Adipose tissue (tissue), 3 donors: ENCODE measurements around the gene ENOX2. TPM values are rescaled to one million over a fixed set of nuclear protein-coding genes. Genes with fewer than 3 reads are reported as not detected.

Source experiments
- H3K27ac ChIP-seq: one replicate; pipeline ENCODE4 v1.5.1; 2013; ENCODE audit warnings: low read depth, low read length
- WGBS, 3 donors: extraction: QIAGEN DNeasy Blood & Tissue Kit; methylation state at CpG; one replicate each; pipeline ENCODE4 v1.1.7; 2013; 5-methylcytosine and 5-hydroxymethylcytosine counted together
- polyA plus RNA-seq, 3 donors: library from polyadenylated mRNA; stranded (reverse); fragments of 200-250 nt; gene quantifications; one replicate each; pipeline ENCODE4 v1.2.3, GENCODE V29; 2013
- donor health status: healthy with polysubstance abuse.
- donor health status: Bipolar disorder and iron deficiency.
- donor health status: healthy.

ENOX2 gene
- polyA plus RNA-seq, 3 donors = 2.8 to 18.6 (median 5.3) TPM

- WGBS, 3 donors = 64 to 88% (median 79%) methylated on average over 4 of the region's 4 CpGs
- no peak overlapping the region for H3K27ac ChIP-seq
Observed at GRCh38 chrX:130788786-130789581, 114.0 kb downstream of the ENOX2 start.

GRCh38 chrX:130786030-130786429 is 117.0 kb downstream of the ENOX2 start:
- H3K27ac ChIP-seq = no peak overlapping the region

GRCh38 chrX:130778773-130779172 is 124.2 kb downstream of the ENOX2 start:
- WGBS, 3 donors = 78 to 89% (median 88%) methylated on average over 3 of the region's 3 CpGs
- no peak overlapping the region for H3K27ac ChIP-seq

More at GRCh38 chrX:130786030-130786429, 117.0 kb downstream of the ENOX2 start:
- 75 to 100% (median 97%) methylated on average over 2 of the region's 2 CpGs for WGBS, 3 donors

- no peak overlapping the region for H3K27ac ChIP-seq
- WGBS, 3 donors = 80 to 100% (median 97%) methylated on average over 1 of the region's 1 CpG
Observed at GRCh38 chrX:130775849-130776248, 127.2 kb downstream of the ENOX2 start.

GRCh38 chrX:130772776-130773143 is 130.2 kb downstream of the ENOX2 start:
- WGBS, 3 donors = 45 to 83% (median 67%) methylated on average over 4 of the region's 4 CpGs
- H3K27ac ChIP-seq = no peak overlapping the region

GRCh38 chrX:130772105-130772775 is 130.8 kb downstream of the ENOX2 start:
- no peak overlapping the region for H3K27ac ChIP-seq
- WGBS, 3 donors = 51 to 83% (median 62%) methylated on average over 4 of the region's 4 CpGs

GRCh38 chrX:130771648-130772047 is 131.4 kb downstream of the ENOX2 start:
- H3K27ac ChIP-seq = no peak overlapping the region
- 57 to 81% (median 76%) methylated on average over 1 of the region's 1 CpG for WGBS, 3 donors

- WGBS, 3 donors = 61 to 96% (median 93%) methylated on average over 2 of the region's 2 CpGs
- no peak overlapping the region for H3K27ac ChIP-seq
Observed at GRCh38 chrX:130771230-130771629, 131.8 kb downstream of the ENOX2 start.

- H3K27ac ChIP-seq = no peak overlapping the region
- 53 to 82% (median 76%) methylated on average over 3 of the region's 3 CpGs for WGBS, 3 donors
Observed at GRCh38 chrX:130770615-130771014, 132.4 kb downstream of the ENOX2 start.

GRCh38 chrX:130769835-130770234 is 133.2 kb downstream of the ENOX2 start:
- 58 to 74% (median 66%) methylated on average over 4 of the region's 4 CpGs for WGBS, 3 donors
- no peak overlapping the region for H3K27ac ChIP-seq

GRCh38 chrX:130758072-130758471 is 144.9 kb downstream of the ENOX2 start:
- WGBS, 3 donors = 87 to 100% (median 98%) methylated on average over 1 of the region's 1 CpG
- no peak overlapping the region for H3K27ac ChIP-seq

- 65 to 83% (median 72%) methylated on average over 4 of the region's 4 CpGs for WGBS, 3 donors
- no peak overlapping the region for H3K27ac ChIP-seq
Observed at GRCh38 chrX:130756233-130756632, 146.8 kb downstream of the ENOX2 start.

GRCh38 chrX:130754353-130754752 is 148.7 kb downstream of the ENOX2 start:
- H3K27ac ChIP-seq = no peak overlapping the region
- WGBS, 3 donors = 80 to 100% (median 93%) methylated on average over 1 of the region's 1 CpG

- no peak overlapping the region for H3K27ac ChIP-seq
- 44 to 63% (median 48%) methylated on average over 2 of the region's 2 CpGs for WGBS, 3 donors
Observed at GRCh38 chrX:130746709-130747342, 156.2 kb downstream of the ENOX2 start.

- WGBS, 3 donors = 59 to 90% (median 76%) methylated on average over 3 of the region's 3 CpGs
- no peak overlapping the region for H3K27ac ChIP-seq
Observed at GRCh38 chrX:130746077-130746476, 156.9 kb downstream of the ENOX2 start.

GRCh38 chrX:130741584-130741983 is 161.4 kb downstream of the ENOX2 start:
- WGBS, 3 donors = 59 to 78% (median 72%) methylated on average over 4 of the region's 4 CpGs
- no peak overlapping the region for H3K27ac ChIP-seq

- 66 to 89% (median 74%) methylated on average over 3 of the region's 3 CpGs for WGBS, 3 donors
- no peak overlapping the region for H3K27ac ChIP-seq
Observed at GRCh38 chrX:130741151-130741550, 161.9 kb downstream of the ENOX2 start.

GRCh38 chrX:130738638-130739195 is 164.3 kb downstream of the ENOX2 start:
- 72 to 84% (median 76%) methylated on average over 5 of the region's 5 CpGs for WGBS, 3 donors
- no peak overlapping the region for H3K27ac ChIP-seq

GRCh38 chrX:130734713-130735112 is 168.3 kb downstream of the ENOX2 start:
- no peak overlapping the region for H3K27ac ChIP-seq
